HG03159 (cell line): Measurements from ENCODE around the gene EGFL7.

Experiments used
- ATAC-seq: cut with Tn5 transposase; IDR thresholded peaks from one replicate; pipeline ENCODE4 v1.9.1; 2021; ENCODE audit warnings: mild to moderate bottlenecking, moderate library complexity; ENCODE audit not compliant: unreplicated experiment

The EGFL7 gene

DNA sequence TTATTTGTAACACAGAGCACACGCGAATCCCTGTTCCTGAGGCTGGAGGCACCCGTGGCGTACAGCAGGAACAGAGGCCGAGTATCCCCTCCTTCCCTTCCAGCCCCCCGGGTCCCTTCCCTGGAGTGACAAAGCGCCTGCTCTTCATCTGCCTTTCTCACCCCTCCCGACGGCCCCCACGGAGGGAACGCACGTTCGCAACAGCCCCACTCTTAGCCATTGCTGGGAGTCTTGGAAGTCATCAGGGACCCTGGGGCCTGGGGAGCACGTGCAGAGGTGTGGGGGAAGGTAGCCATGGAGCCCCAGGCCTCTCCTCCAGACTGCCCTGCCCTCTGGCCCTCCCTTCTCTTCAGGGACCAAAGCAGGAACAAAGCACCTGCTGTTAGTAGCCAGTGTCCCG is 22.1 kb downstream of the EGFL7 start:
- ATAC-seq = no peak

DNA sequence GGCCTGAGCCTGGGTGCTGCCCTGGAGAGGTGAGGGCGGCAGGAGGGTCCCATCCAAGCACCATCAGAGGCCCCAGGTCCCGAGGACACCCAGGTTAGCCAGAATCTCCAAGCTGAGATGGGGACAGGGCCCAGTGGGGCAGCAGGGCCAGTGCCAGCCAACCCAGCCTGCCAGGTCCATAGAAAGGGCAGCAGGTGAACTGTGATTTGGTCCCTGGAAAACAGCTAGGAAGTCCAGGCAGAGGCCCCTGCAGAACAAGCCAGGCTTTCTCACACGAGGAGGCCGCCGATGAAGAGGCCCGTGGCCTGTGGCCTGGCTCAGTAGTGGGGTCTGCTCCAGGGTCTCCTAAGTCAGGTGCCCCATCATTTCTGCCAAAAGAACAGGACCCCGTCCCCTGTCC is 22.5 kb downstream of the EGFL7 start:
- ATAC-seq = no peak

DNA sequence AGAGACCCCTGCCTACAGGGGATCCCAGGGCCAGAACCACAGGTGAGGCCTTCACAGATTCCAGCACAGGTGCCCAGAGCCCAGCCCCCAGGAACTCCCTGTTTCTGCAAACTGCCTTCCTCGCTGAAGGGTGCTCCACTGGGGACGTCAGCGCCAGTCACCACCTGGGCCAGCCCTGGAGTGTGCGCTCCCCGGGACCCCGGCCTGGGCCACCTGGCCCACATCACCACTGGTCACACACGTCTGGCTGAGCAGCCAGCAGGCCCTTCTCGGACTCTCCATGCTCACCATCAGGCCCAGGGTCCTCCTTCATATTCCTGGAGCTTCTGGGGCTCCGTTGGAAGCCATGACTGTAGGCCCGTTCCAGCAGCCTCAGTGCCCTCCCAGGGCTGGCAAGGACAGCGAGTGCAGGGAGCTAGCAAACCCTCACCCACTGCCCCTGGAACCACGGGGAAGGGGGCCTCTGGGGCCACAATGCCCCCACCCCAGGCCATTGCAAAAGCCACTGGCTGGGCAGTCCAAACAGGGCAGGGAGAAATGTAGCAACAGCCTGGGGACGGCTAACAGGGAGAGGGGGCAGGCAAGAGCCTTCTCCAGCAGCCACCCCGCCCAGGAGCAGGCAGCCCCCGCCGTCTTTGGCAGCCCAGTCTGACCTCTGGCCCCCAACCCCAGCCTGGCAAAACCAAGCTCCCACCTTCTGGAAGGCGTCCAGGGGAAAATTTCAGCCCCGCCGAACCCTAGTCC is 23.2 kb downstream of the EGFL7 start:
- no peak for ATAC-seq

DNA sequence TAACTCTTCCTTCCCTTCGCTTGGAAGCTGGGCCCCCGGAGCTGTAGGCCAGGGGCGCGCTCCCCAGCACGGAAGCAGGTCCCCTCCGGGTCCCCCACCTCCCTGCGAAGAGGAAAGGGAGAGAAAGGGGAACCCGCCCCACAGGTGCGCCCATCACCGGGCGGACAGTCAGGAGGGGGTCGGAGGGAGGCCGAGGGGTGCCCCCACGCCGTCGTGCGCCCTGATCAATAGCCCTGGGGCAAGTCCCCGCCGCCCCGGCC is 23.7 kb downstream of the EGFL7 start:
- ATAC-seq = peak; percentile 11

DNA sequence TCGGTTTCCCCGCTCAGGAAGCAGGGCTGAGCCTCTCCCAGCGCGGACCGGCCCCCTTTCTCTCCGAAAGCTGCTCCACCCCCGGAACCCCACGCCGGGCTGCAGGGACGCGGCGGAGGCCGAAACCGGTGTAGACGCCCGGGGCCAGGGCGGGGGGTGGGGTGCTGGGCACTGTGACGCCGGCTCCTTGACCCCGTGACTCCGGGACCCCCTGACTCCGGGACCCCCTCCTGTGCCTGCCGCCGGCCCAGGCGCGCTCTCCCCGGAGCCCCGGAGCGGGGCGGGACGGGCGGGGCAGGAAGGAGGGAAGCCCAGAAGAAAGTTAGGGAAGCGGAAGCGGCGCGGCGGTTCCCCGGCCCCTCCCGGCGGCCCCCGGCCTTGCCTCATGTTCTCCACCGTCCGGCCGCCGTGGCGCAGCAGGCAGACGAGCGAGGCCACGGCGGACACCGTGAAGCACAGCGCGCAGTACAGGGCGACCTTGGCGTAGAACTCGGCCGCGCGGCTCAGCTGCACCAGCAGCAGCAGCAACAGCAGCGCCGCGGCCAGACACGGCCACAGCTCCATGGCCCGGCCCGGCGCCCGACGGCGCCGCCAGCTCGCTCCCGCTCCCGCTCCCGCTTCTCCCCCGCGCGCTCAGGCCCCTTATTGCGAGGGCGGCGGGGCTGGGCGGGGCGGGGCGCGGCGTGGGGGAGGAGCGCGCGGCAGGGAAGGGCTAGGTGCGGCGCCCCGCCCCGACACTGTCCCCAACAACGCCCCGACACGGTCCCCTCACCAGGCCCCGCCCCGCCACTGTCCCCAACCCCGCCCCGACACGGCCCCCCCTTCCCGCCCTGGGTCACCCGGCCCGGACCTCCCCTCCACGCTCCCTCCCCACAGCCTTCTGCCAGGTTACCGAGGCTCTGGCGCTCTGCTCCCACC is 24.3 kb downstream of the EGFL7 start, which contains the start of gene AGPAT2:
TSS of gene AGPAT2 (minus strand) at position 664 of the 918 bp plus-strand sequence. CDS start at position 564, 100 bp downstream.
- ATAC-seq = peak; percentile 62

DNA sequence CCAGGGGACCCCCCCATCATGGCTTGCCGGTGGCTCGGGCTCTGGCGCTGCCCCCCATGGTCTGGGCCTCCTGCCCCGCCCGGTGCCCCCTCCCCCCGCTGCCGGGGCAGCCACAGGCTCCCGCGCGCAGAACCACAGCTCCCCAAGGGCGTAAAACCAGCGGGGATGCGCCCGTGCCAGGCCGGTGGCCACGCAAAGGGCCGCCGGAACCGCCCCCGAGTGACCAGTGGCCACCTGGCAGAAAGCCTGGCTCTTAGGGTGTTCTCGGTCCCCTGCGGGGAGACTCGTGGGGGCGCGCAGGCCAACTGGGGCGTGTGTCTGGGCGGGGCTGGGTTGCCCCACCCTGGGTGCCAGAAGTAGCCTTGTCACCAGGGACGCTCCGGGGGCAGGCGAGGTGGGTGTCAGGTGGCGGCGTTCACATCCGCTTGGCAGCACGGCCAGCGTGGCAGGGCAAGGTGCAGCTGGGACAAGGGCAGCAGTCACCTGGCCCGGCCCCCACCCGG is 25.1 kb downstream of the EGFL7 start:
- ATAC-seq = no peak

DNA sequence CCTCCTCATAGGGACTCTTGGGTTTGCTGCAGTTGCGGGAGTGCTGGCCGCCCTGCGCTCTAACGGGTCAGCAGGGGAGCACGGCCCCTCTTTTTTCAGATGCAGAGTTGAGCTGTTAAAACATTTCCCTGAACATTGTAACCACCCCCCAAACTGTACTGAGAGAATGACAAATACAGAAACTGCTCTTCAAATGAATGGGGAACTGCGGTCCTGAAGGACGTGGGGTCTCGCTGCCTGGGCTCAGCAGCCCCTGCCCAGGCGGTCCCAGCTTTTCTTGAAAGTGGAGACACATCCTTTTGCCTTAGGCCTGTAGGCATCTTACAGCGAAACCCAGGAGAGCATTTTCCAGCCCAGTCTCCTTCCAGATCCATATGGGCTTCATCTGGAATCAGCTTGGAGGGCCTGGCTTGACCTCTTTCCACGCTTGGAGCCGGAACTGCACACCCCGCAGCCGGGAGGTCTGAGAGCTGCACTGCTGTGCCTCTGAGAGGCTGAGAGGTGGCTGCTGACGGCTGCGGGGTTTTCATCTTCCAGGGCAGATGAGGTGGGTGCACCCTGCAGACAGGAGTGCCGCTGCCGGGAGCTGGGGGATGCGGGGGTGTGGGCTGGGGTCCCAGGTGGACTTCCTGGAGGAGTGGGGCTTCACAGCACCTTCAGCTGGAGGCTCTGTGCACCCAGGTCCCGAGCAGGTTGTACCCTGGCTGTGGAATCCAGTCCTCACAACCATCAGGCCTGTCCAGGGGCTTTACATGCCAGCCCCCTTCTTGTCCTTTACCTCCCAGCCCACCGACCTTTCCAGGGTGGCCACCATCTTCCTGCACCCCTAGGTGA is 25.8 kb downstream of the EGFL7 start:
- no peak for ATAC-seq

DNA sequence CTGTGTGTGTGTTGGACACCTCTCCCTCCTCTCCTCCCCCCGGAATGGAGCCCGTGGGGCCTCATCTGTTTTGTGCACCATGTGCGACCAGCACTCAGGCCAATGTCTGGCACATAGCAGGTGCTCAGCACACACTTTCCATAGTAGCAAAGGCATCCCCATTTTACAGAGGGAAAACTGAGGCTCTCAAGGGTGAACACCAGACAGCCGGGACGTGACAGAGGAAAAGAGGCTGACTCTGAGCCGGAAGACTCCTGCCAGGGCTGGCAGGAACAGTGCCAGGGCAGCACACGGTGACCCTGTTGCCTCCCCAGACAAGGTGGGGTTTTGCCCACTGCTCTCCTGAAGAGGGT is 26.4 kb downstream of the EGFL7 start:
- no peak for ATAC-seq

DNA sequence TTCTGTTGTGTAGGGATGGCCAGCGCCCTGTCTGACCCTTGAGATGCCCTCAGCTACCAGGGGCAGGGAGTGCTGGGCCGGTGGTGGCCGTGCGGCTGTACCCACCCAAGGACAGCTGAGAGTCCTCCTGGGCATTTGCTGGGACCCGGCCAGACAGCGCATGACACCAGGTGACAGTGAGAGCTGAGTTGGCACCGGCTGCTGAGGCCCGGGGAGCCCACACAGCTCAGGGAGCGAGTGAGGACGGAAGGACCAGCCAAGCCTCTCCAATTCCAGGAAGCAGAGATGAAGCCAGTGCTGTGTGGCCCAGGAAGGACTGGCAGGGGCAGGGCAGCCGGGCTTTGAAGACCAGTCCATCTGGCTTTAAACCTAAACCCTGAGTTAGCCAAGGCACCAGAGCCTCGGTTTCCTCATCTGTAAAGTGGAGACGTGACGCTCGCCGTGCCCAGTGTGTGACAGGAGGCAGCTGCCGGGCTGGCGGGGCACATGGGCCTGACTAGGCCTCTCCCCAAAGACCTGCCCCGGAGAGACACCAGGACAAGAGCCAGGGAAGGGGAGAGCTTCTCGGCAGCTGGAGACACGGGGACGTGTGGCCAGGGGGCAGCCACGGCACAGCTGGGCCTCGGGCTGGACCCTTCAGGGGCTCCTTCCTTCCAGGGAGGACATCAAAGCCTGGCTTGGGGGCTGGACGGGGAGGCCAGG is 27.5 kb downstream of the EGFL7 start:
- ATAC-seq = no peak

DNA sequence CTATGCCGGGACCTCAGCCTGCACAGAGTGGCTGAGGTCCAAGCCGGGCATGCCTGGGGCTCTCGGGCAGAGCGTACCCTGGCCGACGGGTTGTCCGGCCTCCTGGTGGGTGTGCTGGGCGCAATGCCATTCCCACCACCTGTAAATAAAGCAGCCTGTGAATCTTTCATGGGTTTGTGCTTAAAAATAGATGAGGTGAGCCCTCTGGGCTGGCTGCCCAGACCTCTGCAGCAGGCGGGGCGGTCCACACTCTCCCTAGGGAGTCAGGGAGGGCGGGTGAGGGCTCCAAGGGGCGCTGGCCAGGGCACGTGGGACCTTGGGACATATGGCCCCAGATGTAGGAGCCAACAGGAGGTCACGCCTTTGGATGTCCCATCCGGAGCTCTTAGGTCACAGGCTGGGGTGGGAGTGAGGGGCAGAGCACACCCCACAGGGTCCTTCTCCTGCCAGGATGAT is 28.1 kb downstream of the EGFL7 start:
- ATAC-seq = no peak

DNA sequence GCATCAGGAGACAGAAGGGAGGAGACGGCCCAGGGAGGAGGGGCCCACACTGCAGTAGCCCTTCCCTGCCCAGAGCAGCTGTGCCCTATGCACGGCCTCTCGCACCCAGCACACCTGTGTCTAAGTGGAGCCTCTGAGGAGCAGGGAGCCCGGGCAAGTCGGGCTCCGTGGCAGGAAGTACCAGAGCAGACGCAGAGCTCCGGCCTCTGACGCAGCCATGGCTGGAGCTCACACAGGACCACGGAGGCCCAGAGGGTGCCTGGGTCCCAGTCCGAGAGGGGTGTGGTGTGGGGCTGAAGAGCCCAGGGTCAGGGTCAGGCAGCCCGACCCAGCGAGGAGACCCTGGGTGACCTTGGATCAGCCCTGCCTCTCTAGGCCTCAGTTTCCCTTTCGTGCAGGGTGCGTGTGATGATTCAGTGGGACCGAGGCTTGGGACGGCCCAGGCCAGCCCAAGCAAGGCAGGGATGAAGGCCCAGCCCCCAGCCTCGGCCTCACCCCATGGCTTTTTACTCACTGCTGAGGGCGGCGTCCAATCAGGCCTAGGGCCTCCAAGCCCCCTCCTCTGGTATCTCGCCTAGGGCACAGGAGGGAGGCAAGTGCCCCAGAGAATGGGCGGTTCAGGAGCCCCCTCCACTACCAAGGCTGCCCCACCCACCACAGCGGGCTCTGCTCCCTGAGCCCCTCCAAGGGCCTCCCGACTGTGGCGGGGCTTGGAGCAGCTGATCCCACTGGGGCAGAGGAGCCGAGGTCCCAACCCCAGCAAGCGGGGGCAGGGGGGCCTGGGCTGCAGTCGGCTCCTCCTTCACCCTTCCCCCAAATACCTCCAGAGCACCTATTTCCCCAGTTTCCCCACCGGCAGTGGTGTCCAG is 28.8 kb downstream of the EGFL7 start:
- no peak for ATAC-seq

DNA sequence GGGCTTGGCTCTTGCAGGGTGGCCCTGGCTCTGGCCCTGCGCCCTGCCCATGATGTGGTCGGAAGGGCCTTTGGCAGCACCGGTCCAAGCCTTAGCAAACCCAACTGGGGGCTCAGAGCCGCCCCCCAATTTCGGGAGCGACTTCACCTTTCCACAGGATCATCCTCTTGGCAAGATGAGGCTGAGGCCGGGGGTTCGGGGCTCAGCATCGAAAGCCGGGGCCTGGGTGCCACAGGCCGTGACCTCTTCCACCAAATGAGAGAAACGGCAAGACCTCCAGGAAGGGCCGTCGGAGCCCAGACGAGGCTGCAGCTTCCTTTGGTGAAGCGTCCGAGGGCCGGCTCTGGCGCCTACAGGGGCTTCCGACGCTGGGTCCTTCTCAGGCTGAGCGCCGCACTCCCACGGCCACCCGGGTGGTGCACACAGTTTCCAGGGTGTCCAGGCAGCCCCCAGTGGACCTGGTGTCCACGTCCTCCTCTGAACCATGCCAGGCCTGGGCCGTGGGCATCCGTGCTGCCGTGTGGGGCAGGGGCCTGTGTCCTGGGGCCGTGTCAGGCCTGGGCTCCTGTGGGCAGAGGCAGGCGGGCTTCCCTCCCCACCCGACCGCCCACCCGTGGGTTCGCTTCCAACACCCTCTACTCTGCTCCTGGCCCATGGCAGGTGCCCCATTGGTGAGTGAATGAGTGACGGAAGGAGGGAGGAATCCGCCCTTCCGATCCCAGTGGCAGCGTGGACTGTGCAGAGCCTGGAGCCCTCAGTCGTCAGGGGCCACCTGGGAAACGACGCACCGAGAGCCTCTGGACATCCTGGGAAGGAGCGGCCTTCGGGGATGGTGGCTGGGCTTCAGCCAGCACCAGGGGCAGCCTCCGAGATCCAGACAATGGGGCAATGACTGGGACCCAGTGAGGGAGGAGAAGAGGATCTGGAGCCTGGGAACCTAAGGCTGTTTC is 29.7 kb downstream of the EGFL7 start:
- ATAC-seq = no peak

DNA sequence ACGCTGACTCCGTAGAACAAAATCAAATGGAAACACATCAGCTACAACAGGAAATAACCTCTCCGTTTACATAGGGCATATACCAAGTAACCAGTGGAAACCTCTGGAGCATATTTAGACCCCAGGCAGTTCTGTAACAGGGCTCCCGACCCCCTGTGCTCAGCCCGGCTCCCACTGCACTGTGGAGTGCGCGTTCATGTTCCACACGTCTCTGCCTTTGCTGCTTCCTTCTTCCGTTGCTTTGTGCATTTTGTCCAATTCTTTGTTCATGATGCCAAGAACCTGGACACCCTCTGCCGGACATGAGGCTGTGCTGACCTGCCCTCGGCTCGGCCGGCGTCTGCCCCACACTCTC is 30.4 kb downstream of the EGFL7 start:
- no peak for ATAC-seq

DNA sequence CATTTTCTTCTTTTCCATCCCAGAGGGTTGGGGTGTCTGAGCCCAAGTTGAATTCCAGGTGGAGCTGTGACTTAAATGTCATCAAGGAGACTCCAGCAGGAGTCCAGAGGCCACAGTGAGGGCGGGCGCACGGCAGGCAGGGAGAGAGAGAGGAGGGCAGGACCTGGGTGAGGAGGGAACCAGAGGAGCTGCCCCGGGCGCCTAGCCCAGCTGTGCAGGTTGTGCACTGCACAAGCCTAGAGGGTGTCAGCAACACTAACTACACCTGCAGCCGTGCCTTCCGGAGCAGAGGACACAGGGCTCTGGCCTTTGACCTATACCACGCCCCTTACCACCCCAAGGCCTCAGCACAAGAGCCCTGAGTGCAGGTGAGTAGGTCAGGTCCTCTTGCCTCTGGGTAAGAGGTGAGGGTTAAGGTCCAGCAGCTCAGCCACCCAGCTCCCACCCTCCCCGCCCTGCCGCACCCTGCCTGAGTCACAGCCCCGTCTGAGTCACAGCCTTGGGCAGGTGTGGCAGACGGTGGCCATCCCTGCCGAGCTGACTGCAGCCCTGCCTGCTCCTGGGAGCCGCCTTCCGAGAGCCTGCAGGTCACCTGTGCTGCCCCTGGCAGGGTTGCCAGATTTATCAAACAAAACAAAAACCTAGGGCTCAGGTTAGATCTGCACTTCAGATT is 30.9 kb downstream of the EGFL7 start:
- ATAC-seq = no peak

DNA sequence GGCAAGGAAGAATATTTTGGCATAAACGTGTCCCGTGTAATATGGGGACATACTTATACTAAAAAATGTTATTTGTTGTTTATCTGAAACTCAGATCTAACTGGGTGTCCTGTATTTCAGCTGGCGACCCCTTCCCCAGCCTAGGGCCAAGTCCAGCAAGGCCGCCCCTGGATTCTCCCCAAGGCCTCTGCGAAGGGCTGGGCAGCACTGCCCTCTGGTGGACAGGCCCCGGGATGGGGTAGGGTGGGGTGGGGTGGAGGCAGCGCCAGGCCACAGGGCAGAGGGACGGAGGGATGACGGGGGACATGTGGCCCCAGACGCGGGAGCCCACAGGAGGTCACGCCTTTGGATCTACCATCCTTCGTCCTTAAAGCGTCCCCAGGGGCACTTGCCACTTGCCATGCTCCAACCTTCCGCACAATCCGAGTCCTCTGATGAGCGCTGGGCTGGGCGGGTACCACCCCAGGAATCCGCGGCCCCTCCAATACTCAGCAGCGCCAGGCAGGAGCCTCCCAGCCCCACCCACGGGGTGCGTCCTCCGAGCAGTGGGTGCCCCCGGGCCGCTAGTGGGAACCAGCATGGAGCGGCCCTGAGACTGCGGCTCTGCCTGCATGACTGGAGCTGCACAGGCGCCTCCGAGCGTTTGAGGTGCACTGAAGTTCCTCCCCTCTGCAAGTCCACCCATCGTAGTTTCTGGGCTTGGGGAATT is 31.6 kb downstream of the EGFL7 start:
- no peak for ATAC-seq

DNA sequence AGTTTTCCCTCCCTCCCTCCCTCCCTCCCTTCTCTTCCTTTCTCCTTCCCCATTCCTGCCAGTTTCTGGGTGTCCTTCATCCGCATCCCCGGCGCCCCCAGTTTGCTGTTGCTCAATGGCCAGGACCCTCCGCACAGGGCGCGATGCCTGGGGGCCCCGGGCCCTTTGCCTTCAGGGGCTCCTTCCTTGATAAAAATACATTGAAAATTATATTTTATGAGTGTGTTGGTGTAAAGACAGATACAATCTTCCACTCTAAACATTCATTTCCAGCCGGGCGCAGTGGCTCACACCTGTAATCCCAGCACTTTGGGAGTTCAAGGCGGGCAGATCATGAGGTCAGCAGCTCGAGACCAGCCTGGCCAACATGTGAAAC is 32.1 kb downstream of the EGFL7 start:
- no peak for ATAC-seq

DNA sequence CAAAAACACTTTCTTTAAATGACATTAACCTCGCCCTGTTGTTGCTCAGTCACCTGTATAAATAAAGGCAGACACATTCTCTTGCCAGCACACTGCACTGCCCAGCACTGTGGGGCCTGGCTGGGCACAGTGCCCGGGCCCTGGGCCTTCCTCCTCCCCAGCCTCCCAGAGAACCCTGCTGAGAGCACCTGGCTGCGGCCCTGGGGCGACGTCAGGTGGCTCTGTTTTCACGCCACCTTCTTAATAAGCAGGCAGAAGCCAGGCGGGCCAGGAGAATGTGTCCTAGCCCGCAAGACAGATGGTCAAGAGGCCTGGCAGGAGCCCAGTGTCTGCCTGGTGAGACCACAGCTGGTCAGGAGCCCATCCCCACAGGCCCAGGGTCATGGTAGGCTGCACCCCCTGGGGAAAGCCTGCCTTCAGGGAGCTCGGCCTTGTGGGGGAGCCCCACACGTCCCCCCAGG is 32.7 kb downstream of the EGFL7 start:
- ATAC-seq = no peak
